ENCODE results near the gene IL1RN. TPM values are rescaled to one million over a fixed set of nuclear protein-coding genes. Genes with fewer than 3 reads are reported as not detected.

The IL1RN gene
- total RNA-seq, 4 donors from 2014 or later, result 0.46 to 32.9 (median 2.7) TPM

DNA sequence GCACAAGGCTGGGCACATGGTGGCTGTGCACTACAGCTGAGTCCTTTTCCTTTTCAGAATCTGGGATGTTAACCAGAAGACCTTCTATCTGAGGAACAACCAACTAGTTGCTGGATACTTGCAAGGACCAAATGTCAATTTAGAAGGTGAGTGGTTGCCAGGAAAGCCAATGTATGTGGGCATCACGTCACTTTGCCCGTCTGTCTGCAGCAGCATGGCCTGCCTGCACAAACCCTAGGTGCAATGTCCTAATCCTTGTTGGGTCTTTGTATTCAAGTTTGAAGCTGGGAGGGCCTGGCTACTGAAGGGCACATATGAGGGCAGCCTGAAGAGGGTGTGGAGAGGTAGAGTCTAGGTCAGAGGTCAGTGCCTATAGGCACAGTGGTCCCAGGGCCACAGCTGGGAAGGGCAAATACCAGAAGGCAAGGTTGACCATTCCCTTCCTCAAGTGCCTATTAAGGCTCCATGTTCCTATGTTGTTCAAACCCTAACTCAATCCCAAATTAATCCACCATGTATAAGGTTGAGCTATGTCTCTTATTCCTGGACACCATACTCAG lies 2.2 kb downstream of the IL1RN start:
- no CpG with 5 or more reads among the region's 2 CpGs for WGBS, 2 donors (ENCODE audit: low coverage in 1 of 2)
- H3K4me1 ChIP-seq, result no peaks in the 10 kb centered on the region
- H3K4me3 ChIP-seq, result no peak overlapping the region
- H3K27ac ChIP-seq, result no peak overlapping the region
- ATAC-seq, result no peak
- no peaks in the 10 kb centered on the region for H3K36me3 ChIP-seq
- H3K27me3 ChIP-seq, result no peaks in the 10 kb centered on the region
- H3K9me3 ChIP-seq, result no peaks in the 10 kb centered on the region
- TF ChIP-seq POLR2A (IDR thresholded peaks at IDR 0.05), result no peak
- TF ChIP-seq EP300 (IDR thresholded peaks at IDR 0.05), result no peak
- TF ChIP-seq POLR2AphosphoS5 (IDR thresholded peaks at IDR 0.05), result no peak
- no peak for TF ChIP-seq CTCF (IDR thresholded peaks at IDR 0.05)

GRCh38 chr2:113131352-113132185 lies 4.2 kb downstream of the IL1RN start:
- Histone ChIP-seq H3K9me3 (no peaks in the 10 kb centered on the region), H3K4me1 (no peaks in the 10 kb centered on the region), H3K27me3 (no peaks in the 10 kb centered on the region), H3K27ac (no peak overlapping the region), H3K36me3 (no peaks in the 10 kb centered on the region), H3K4me3 (no peak overlapping the region)
- TF ChIP-seq CTCF (IDR thresholded peaks at IDR 0.05) (no peak), POLR2AphosphoS5 (IDR thresholded peaks at IDR 0.05) (no peak), POLR2A (IDR thresholded peaks at IDR 0.05) (no peak), EP300 (IDR thresholded peaks at IDR 0.05) (no peak)
- no peak for ATAC-seq
- WGBS, 2 donors (ENCODE audit: low coverage in 1 of 2), result 50 to 70% methylated on average over 2 of the region's 7 CpGs

DNA sequence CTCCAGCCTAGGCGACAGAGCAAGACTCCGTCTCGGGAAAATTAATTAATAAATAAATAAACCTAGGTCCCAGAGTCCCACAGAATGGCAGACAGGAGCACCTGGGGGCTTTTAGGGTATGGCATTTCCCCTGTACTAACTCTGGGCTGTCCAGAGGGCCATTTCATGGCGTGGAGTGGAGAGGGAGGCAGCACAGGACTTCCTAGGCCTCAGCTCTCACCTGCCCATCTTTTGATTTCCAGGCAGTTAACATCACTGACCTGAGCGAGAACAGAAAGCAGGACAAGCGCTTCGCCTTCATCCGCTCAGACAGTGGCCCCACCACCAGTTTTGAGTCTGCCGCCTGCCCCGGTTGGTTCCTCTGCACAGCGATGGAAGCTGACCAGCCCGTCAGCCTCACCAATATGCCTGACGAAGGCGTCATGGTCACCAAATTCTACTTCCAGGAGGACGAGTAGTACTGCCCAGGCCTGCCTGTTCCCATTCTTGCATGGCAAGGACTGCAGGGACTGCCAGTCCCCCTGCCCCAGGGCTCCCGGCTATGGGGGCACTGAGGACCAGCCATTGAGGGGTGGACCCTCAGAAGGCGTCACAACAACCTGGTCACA lies 5.1 kb downstream of the IL1RN start:
- WGBS, 2 donors (ENCODE audit: low coverage in 1 of 2), result 80 to 90% methylated on average over 1 to 8 of the region's 17 CpGs
- ATAC-seq, result no peak
- Histone ChIP-seq H3K36me3 (no peaks in the 10 kb centered on the region), H3K27ac (no peak overlapping the region), H3K4me3 (no peak overlapping the region), H3K27me3 (no peaks in the 10 kb centered on the region), H3K9me3 (no peaks in the 10 kb centered on the region), H3K4me1 (no peaks in the 10 kb centered on the region)
- TF ChIP-seq CTCF (IDR thresholded peaks at IDR 0.05) (no peak), POLR2AphosphoS5 (IDR thresholded peaks at IDR 0.05) (no peak), EP300 (IDR thresholded peaks at IDR 0.05) (no peak), POLR2A (IDR thresholded peaks at IDR 0.05) (no peak)

GRCh38 chr2:113133704-113134598 lies 6.6 kb downstream of the IL1RN start:
- H3K27ac ChIP-seq, result no peak overlapping the region
- H3K36me3 ChIP-seq, result no peaks in the 10 kb centered on the region
- H3K27me3 ChIP-seq, result no peaks in the 10 kb centered on the region
- TF ChIP-seq POLR2A (IDR thresholded peaks at IDR 0.05) (no peak), EP300 (IDR thresholded peaks at IDR 0.05) (no peak), CTCF (IDR thresholded peaks at IDR 0.05) (no peak), POLR2AphosphoS5 (IDR thresholded peaks at IDR 0.05) (no peak)
- WGBS, 2 donors (ENCODE audit: low coverage in 1 of 2), result 60 to 70% methylated on average over 3 to 6 of the region's 7 CpGs
- no peaks in the 10 kb centered on the region for H3K4me1 ChIP-seq
- H3K9me3 ChIP-seq, result no peaks in the 10 kb centered on the region
- ATAC-seq, result no peak
- no peak overlapping the region for H3K4me3 ChIP-seq
